GM21737 (cell line): ENCODE results near the gene TRMO.
A peak's percentile ranks its signal among the peaks of the same experiment; 100 is the strongest.

Experiments used
- ATAC-seq: cut with Tn5 transposase; IDR thresholded peaks from one replicate; pipeline ENCODE4 v1.9.1; 2021; ENCODE audit warnings: mild to moderate bottlenecking, moderate library complexity; ENCODE audit not compliant: unreplicated experiment

Gene TRMO

GRCh38 chr9:97940233-97940632 lies 17.9 kb upstream of the TRMO start:
- ATAC-seq = no peak

- ATAC-seq = peak; percentile 69
Observed at GRCh38 chr9:97938081-97938644, 15.9 kb upstream of the TRMO start, which contains the start of gene HEMGN. HEMGN (minus strand) TSS chr9:97938172; CDS start chr9:97938136, 36 bp downstream.

GRCh38 chr9:97936998-97937397 lies 14.7 kb upstream of the TRMO start:
- no peak for ATAC-seq

- ATAC-seq = no peak
Observed at GRCh38 chr9:97935276-97935675, 13.0 kb upstream of the TRMO start.

- ATAC-seq = no peak
Observed at GRCh38 chr9:97934321-97935115, 12.2 kb upstream of the TRMO start.

- ATAC-seq = no peak
Observed at GRCh38 chr9:97933297-97933998, 11.1 kb upstream of the TRMO start.

GRCh38 chr9:97930972-97931371 lies 8.7 kb upstream of the TRMO start:
- no peak for ATAC-seq

GRCh38 chr9:97928986-97929604 lies 6.8 kb upstream of the TRMO start:
- no peak for ATAC-seq

- ATAC-seq = no peak
Observed at GRCh38 chr9:97925497-97926334, 3.4 kb upstream of the TRMO start.

- ATAC-seq = no peak
Observed at GRCh38 chr9:97924386-97924785, 2.1 kb upstream of the TRMO start.

- no peak for ATAC-seq
Observed at GRCh38 chr9:97923529-97924108, 1.3 kb upstream of the TRMO start.

GRCh38 chr9:97919217-97919813 lies 3.0 kb downstream of the TRMO start:
- ATAC-seq = no peak

- ATAC-seq = no peak
Observed at GRCh38 chr9:97918611-97919010, 3.7 kb downstream of the TRMO start.

- no peak for ATAC-seq
Observed at GRCh38 chr9:97911970-97912369, 10.3 kb downstream of the TRMO start.

- ATAC-seq = no peak
Observed at GRCh38 chr9:97911528-97911927, 10.8 kb downstream of the TRMO start.

- ATAC-seq = no peak
Observed at GRCh38 chr9:97910357-97910756, 11.9 kb downstream of the TRMO start.

- no peak for ATAC-seq
Observed at GRCh38 chr9:97908705-97909104, 13.6 kb downstream of the TRMO start.

GRCh38 chr9:97907632-97908031 lies 14.7 kb downstream of the TRMO start:
- ATAC-seq = no peak

- no peak for ATAC-seq
Observed at GRCh38 chr9:97907046-97907445, 15.3 kb downstream of the TRMO start.
